Measurements from ENCODE around the gene PCDHA5.
"Not testable (repeated sequence)": the region's sequence is repeated elsewhere in the genome, so short reads cannot be mapped to it uniquely, and the experiment has no call there.

The PCDHA5 gene

GRCh38 chr5:140835622-140836510 is 14.5 kb downstream of the PCDHA5 start:
- no peaks in the 10 kb centered on the region for H3K9me2 ChIP-seq (replicated peaks; ENCODE audit: control insufficient read depth, low read length)
- H3K27me3 ChIP-seq (ENCODE audit: control insufficient read depth, low read length): no peaks in the 10 kb centered on the region
- no peaks in the 10 kb centered on the region for H4K20me1 ChIP-seq (ENCODE audit: control insufficient read depth, insufficient read depth, low read depth, low read length)
- H3K4me1 ChIP-seq (ENCODE audit: control insufficient read depth, low read length): no peaks in the 10 kb centered on the region
- no peaks in the 10 kb centered on the region for H3K36me3 ChIP-seq (ENCODE audit: control insufficient read depth, low read length)
- no peak for TF ChIP-seq EZH2phosphoT487 (IDR thresholded peaks at IDR 0.05; ENCODE audit: borderline replicate concordance, low read length)
- TF ChIP-seq, protein P1, sequence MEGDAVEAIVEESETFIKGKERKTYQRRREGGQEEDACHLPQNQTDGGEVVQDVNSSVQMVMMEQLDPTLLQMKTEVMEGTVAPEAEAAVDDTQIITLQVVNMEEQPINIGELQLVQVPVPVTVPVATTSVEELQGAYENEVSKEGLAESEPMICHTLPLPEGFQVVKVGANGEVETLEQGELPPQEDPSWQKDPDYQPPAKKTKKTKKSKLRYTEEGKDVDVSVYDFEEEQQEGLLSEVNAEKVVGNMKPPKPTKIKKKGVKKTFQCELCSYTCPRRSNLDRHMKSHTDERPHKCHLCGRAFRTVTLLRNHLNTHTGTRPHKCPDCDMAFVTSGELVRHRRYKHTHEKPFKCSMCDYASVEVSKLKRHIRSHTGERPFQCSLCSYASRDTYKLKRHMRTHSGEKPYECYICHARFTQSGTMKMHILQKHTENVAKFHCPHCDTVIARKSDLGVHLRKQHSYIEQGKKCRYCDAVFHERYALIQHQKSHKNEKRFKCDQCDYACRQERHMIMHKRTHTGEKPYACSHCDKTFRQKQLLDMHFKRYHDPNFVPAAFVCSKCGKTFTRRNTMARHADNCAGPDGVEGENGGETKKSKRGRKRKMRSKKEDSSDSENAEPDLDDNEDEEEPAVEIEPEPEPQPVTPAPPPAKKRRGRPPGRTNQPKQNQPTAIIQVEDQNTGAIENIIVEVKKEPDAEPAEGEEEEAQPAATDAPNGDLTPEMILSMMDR (IDR thresholded peaks at IDR 0.05; ENCODE audit: low read depth, low read length, poor library complexity, severe bottlenecking): no peak
- H3K4me3 ChIP-seq (ENCODE audit: low read length): no peak overlapping the region
- H3K79me2 ChIP-seq (ENCODE audit: control insufficient read depth, low read length): no peaks in the 10 kb centered on the region
- no peak overlapping the region for H3K4me2 ChIP-seq (ENCODE audit: low read length)
- no peaks in the 10 kb centered on the region for H3K9me3 ChIP-seq (ENCODE audit: control insufficient read depth, insufficient read depth, low read length)
- no peak overlapping the region for H3K27ac ChIP-seq (ENCODE audit: low read depth, low read length)
- H3F3A ChIP-seq (ENCODE audit: control insufficient read depth, insufficient read depth): no peaks in the 10 kb centered on the region

DNA sequence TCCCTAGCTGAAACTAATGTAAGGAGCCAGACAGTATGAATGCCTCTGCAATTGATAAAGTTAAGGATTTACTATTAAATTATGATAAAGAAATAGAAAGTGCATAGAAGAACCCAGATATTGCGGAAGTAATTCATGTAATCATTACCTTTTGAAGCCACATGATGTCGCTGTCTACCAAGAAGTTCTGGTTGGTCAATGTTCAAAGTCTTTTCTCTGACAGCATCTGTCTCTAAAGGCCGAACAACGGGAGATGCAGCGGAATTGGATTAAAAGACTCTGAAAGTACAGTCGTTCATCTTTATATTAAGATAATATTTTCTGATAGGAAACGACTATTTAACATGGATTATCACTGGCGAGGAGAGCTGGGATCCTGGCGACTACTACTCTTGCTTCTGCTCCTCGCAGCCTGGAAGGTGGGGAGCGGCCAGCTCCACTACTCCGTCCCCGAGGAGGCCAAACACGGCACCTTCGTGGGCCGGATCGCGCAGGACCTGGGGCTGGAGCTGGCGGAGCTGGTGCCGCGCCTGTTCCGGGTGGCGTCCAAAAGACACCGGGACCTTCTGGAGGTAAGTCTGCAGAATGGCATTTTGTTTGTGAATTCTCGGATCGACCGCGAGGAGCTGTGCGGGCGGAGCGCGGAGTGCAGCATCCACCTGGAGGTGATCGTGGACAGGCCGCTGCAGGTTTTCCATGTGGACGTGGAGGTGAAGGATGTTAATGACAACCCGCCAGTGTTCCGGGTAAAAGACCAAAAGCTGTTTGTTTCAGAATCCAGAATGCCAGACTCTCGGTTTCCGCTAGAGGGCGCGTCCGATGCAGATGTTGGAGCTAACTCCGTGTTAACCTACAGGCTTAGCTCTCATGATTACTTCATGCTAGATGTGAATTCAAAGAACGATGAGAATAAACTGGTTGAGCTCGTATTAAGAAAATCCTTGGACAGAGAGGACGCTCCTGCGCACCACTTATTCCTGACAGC is 19.9 kb downstream of the PCDHA5 start, which contains the start of gene PCDHA8:
Gene PCDHA8, plus strand, starts transcription at position 210 of the 985 bp plus-strand sequence. Its CDS starts 135 bp downstream, at position 345.
- H3K36me3 ChIP-seq (ENCODE audit: control insufficient read depth, low read length): no peaks in the 10 kb centered on the region
- no peaks in the 10 kb centered on the region for H3K79me2 ChIP-seq (ENCODE audit: control insufficient read depth, low read length)
- H3K4me2 ChIP-seq (ENCODE audit: low read length): no peak within 1 kb of the TSS
- no peaks in the 10 kb centered on the region for H3F3A ChIP-seq (ENCODE audit: control insufficient read depth, insufficient read depth)
- H3K4me1 ChIP-seq (ENCODE audit: control insufficient read depth, low read length): no peaks in the 10 kb centered on the region
- no peaks in the 10 kb centered on the region for H3K9me3 ChIP-seq (ENCODE audit: control insufficient read depth, insufficient read depth, low read length)
- no peaks in the 10 kb centered on the region for H3K27me3 ChIP-seq (ENCODE audit: control insufficient read depth, low read length)
- H4K20me1 ChIP-seq (ENCODE audit: control insufficient read depth, insufficient read depth, low read depth, low read length): no peaks in the 10 kb centered on the region
- no peak within 1 kb of the TSS for H3K4me3 ChIP-seq (ENCODE audit: low read length)
- TF ChIP-seq, protein P1 (IDR thresholded peaks at IDR 0.05; ENCODE audit: low read depth, low read length, poor library complexity, severe bottlenecking): peak; percentile 18
- no peak for TF ChIP-seq EZH2phosphoT487 (IDR thresholded peaks at IDR 0.05; ENCODE audit: borderline replicate concordance, low read length)
- H3K9me2 ChIP-seq (replicated peaks; ENCODE audit: control insufficient read depth, low read length): no peaks in the 10 kb centered on the region
- no peak within 1 kb of the TSS for H3K27ac ChIP-seq (ENCODE audit: low read depth, low read length)

GRCh38 chr5:140842798-140843733 is 21.7 kb downstream of the PCDHA5 start:
- H3F3A ChIP-seq (ENCODE audit: control insufficient read depth, insufficient read depth): no peaks in the 10 kb centered on the region
- H3K27me3 ChIP-seq (ENCODE audit: control insufficient read depth, low read length): no peaks in the 10 kb centered on the region
- H3K4me2 ChIP-seq (ENCODE audit: low read length): no peak overlapping the region
- H3K9me3 ChIP-seq (ENCODE audit: control insufficient read depth, insufficient read depth, low read length): no peaks in the 10 kb centered on the region
- H3K27ac ChIP-seq (ENCODE audit: low read depth, low read length): no peak overlapping the region
- no peaks in the 10 kb centered on the region for H3K9me2 ChIP-seq (replicated peaks; ENCODE audit: control insufficient read depth, low read length)
- H3K4me1 ChIP-seq (ENCODE audit: control insufficient read depth, low read length): no peaks in the 10 kb centered on the region
- H3K79me2 ChIP-seq (ENCODE audit: control insufficient read depth, low read length): no peaks in the 10 kb centered on the region
- TF ChIP-seq, protein P1 (IDR thresholded peaks at IDR 0.05; ENCODE audit: low read depth, low read length, poor library complexity, severe bottlenecking): no peak
- no peak for TF ChIP-seq EZH2phosphoT487 (IDR thresholded peaks at IDR 0.05; ENCODE audit: borderline replicate concordance, low read length)
- H4K20me1 ChIP-seq (ENCODE audit: control insufficient read depth, insufficient read depth, low read depth, low read length): no peaks in the 10 kb centered on the region
- no peaks in the 10 kb centered on the region for H3K36me3 ChIP-seq (ENCODE audit: control insufficient read depth, low read length)
- H3K4me3 ChIP-seq (ENCODE audit: low read length): no peak overlapping the region

DNA sequence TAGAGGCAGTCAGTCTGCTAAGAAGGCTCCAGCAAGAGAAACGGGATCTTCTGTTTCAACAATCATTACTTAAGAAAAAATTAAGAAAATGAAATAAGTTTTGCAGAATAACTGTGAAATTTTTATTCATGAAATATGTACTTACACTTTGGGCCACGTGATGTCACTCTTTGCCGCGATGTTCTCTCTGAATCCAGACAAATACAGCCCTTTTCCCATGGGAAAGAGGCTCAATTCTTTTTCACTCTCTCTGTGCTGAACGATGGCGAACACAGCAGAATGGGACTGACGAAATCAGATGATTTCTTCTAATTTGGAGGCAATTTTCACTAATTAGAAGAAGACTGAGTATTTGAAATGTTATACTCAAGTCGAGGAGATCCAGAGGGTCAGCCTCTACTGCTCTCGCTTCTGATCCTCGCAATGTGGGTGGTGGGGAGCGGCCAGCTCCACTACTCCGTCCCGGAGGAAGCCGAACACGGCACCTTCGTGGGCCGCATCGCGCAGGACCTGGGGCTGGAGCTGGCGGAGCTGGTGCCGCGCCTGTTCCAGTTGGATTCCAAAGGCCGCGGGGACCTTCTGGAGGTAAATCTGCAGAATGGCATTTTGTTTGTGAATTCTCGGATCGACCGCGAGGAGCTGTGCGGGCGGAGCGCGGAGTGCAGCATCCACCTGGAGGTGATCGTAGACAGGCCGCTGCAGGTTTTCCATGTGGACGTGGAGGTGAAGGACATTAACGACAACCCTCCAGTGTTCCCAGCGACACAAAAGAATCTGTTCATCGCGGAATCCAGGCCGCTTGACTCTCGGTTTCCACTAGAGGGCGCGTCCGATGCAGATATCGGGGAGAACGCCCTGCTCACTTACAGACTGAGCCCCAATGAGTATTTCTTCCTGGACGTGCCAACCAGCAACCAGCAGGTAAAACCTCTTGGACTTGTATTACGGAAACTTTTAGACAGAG is 27.0 kb downstream of the PCDHA5 start, which contains the start of gene PCDHA9:
Gene PCDHA9, plus strand, starts transcription at position 244 of the 964 bp plus-strand sequence. Its CDS starts 114 bp downstream, at position 358.
- not testable (repeated sequence) for H3K27me3 ChIP-seq (ENCODE audit: control insufficient read depth, low read length); H3F3A ChIP-seq (ENCODE audit: control insufficient read depth, insufficient read depth); H3K4me2 ChIP-seq (ENCODE audit: low read length); H3K4me3 ChIP-seq (ENCODE audit: low read length); H3K4me1 ChIP-seq (ENCODE audit: control insufficient read depth, low read length); H3K9me2 ChIP-seq (replicated peaks; ENCODE audit: control insufficient read depth, low read length); H4K20me1 ChIP-seq (ENCODE audit: control insufficient read depth, insufficient read depth, low read depth, low read length); H3K9me3 ChIP-seq (ENCODE audit: control insufficient read depth, insufficient read depth, low read length); H3K79me2 ChIP-seq (ENCODE audit: control insufficient read depth, low read length); H3K36me3 ChIP-seq (ENCODE audit: control insufficient read depth, low read length); H3K27ac ChIP-seq (ENCODE audit: low read depth, low read length)

Measured in DOHH2 (cell line).